GM18868 (cell line): ENCODE results near the gene RBM19.

Experiments used
- ATAC-seq: cut with Tn5 transposase; IDR thresholded peaks from one replicate; pipeline ENCODE4 v1.9.1; 2021; ENCODE audit warnings: mild to moderate bottlenecking, moderate library complexity; ENCODE audit not compliant: unreplicated experiment

RBM19 gene

DNA sequence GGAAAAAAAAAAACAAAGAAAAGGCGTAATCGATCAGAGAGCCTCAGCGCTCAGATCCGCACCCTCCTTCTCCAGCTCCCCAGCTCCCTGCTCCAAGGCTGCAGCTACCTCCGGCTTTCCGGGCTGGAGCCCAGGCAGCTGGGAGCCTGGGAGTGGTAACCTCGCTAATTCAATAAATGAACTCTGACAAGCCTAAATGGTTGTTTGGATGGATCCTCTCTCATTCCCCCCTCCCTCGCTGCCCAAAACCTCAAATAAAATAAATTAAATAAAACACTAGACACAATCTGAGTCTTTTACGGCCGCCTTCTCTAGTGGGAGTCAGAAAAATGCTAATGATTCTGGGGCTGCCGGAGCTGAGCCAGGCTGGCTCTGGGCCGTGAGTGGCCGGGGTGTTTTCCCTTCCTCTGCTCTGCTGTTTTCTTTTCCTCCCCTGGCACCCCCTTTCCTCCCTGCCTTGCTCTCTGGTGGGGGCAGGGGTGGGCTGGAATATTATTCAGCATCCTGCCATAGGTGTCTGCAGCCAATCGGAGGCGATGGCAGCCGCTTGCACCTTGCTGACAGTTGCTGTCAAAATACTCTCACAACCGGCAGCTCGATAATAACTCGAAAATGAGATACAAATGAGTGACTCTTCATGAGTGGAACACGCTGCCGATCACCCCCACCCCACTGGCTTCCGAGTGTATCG is 76.1 kb downstream of the RBM19 start:
- no peak for ATAC-seq

DNA sequence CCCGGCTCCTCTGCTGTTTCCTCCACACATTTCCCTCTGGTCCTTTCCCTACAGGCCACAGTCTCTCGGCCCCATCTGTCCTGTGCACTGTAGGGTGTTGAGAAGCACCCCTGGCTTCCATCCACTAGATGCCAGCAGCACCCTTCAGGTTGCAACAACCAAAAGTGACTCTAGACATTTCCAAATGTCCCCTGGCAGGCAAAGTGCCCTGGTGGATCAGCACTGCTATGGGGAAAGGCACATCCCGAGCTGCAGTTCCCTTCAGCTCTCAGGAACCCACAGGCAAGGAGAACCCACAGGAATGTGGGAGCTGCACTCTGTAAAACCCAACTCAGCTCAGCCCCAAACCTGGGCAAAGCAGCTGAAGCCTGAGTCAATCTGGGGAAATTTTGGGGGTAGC is 77.0 kb downstream of the RBM19 start:
- no peak for ATAC-seq

- no peak for ATAC-seq
Measured at GRCh38 chr12:113888435-113888834, 77.7 kb downstream of the RBM19 start.

DNA sequence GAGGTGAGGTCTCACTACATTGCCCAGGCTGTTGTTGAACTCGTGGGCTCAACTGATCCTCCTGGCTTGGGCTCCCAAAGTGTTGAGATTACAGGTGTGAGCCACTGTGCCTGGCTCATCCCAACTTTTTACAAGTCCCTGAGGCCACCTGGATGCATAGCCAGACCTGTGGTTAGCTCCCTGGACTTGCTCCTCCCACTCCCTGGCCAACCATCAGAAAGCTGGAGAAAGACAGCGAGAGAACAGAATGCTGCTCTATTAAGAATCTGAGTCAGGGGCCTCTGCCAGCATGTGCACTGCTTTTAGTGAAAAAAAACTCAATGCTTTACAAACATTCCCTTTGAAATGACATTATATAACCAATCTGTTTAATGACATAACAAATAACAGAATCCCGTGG is 78.2 kb downstream of the RBM19 start:
- no peak for ATAC-seq

GRCh38 chr12:113886721-113887120 is 79.4 kb downstream of the RBM19 start:
- ATAC-seq = no peak

GRCh38 chr12:113884392-113884791 is 81.7 kb downstream of the RBM19 start:
- no peak for ATAC-seq

- ATAC-seq = no peak
Measured at GRCh38 chr12:113882690-113883089, 83.4 kb downstream of the RBM19 start.

DNA sequence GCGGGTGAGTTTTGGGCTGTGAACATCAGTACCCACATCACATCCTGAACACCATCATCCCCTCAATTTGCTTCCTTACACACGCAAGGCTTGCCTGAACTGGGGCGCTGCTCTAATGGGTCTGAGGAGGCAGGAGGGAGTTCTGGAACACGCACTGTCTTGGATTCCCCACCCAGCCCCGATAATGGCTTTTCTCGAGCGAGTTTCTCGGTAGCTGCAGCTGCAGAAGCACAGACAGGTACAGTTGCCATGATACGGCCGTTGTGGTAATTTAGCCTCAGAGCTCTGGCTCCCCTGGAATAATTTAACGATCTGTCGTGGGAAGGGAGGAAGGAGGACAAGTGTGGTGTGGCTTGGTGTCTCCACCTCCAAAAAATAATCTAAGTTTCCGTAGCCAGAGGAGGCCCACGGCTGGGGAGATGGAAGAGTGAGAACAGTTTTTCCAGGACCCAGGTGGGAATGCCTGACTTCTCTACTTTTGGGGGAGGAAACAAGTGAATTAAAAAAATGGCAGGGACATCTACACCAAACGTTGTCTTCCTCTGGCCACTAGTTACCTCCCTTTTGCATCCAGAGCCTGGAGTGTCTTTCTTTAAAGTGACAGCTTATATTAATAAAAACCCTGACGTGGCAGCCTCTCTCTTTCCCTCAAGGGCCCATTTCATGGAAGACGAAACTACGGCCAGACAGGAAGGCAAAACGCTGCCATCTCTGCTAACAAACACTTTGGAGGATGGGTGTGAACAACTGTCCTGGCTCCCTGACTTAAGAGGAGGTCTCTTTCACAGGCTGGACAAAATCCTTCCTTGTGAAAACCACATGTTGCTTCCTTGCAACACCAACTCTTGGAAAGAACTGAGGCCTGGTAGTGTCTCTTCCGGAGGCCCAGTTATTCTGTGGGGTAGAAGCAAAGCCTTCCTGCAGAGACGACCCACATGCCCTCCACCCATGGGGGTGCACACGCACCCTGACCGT is 84.8 kb downstream of the RBM19 start:
- no peak for ATAC-seq

GRCh38 chr12:113880326-113880725 is 85.8 kb downstream of the RBM19 start:
- ATAC-seq = no peak

- ATAC-seq = no peak
Measured at GRCh38 chr12:113879658-113880057, 86.5 kb downstream of the RBM19 start.

- ATAC-seq = no peak
Measured at GRCh38 chr12:113877607-113878006, 88.5 kb downstream of the RBM19 start.

- no peak for ATAC-seq
Measured at GRCh38 chr12:113876160-113876559, 90.0 kb downstream of the RBM19 start.

DNA sequence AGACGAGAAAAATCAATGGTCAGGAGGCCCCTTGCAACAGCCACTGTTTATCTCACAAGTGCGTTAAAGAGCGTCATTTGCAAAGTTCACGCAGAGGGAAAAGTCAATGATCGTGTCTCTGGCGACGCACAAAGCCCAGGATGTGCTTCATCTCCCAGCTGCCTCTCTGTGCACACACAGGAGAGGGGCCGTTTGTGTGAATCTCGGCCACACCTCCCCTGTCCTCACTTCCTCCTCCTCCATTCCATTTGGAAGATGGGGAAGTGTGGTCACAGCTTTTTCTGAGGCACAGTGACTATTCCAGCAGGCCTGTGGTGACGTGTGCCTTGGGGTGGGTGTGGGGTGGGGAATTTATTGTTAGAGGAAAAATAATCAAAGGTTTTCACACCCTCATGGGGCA is 90.4 kb downstream of the RBM19 start:
- no peak for ATAC-seq

DNA sequence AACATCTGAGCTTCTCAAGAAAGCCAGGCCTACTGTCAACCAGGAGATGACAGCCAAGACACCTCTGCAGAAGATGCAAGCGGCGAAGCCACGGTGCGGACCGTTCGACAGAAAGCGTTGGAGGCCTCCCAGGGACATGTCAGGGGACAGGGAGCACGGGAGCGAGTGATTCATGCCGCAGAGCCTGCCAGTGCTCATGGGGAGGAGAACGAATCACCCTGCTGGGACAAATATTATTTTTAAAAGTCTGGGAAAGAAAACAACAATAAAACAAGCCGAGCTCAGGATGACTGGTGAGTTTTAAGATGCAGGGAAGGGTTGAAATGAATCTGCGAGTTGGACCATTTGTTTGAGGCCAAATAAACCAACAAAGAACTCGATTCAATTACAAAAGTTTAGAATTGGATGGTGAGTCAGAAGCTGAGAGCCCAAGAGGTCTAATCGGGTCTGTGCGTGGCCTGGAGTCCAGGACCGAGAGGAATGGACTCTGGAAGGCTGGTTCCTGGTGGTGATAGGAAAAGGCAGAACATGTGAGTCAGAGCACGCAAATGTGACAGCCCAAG is 91.0 kb downstream of the RBM19 start:
- no peak for ATAC-seq

DNA sequence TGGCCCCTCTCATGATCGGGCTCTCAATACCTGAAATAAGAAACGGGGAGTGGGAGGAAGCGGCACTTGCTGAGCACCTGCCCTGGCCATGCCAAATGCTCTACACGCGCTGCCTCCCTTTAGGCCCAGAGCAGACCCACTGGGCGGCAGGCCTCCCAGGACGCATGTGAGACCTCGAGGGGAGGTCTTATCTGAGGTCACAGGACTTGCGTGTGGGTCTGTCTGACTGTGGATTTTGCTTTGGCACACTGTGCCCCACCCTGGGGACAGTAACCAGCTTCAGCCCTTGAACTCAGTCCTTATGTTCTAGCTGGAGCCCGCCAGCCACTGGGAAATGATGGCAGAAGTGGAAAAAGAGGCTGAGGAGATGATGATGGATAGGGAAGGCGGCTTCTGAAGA is 91.8 kb downstream of the RBM19 start:
- ATAC-seq = no peak

DNA sequence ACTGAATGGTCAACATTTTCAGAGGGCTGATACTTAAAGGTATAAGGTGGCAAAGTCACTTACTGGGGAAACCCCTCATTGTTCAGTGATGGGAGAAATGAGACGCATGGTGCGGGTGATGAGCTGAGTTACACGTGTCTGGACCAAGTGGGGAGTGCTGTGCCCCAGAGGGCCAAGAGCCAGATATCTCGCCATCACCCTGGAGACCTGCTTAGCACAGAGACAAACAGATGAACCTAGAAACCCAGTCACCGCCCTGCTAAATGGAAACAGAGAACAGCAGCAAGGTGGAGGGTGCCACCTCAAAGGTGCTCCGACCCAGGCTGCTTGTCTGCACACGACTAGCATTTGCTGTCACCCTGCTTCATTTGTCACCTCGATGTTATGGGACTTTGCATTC is 92.4 kb downstream of the RBM19 start:
- ATAC-seq = no peak

DNA sequence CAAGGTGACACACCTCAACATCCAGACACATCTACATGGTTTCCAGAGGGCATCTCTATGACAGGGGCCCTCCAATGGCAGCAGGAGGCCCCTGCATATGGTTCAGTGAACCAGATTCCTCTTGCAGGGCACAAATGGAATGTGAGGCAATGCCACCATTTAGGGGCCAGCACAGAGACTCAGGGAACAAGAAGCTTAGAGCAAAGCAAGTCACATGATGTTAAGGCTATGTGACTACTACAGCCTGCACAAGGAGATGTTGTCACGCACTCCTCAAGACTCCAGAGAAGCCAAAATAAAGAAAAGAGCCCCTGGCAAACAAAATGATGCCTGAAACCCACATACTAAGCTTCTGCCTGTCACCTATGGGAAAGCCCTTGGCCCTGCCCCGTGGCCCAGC is 95.2 kb downstream of the RBM19 start:
- no peak for ATAC-seq

GRCh38 chr12:113870035-113870434 is 96.1 kb downstream of the RBM19 start:
- no peak for ATAC-seq

DNA sequence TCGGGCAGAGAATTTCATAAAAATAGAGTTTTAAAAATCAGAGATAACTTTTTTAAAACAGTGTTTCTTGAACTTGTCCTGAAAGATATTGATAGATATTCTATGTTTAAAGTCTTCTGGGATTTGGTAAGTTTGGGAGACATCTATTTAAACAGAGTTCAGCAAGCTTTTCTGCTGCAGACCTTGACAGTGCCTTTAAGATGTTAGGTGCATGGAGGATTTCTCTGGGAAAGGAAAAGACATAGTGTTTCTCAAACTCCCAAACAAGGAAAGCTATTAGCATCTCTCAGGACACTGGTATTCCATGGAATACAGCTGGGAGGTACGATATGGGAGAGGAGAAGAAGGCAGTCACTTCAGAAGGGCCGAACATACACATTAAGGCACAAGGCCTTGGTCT is 97.8 kb downstream of the RBM19 start:
- ATAC-seq = no peak

DNA sequence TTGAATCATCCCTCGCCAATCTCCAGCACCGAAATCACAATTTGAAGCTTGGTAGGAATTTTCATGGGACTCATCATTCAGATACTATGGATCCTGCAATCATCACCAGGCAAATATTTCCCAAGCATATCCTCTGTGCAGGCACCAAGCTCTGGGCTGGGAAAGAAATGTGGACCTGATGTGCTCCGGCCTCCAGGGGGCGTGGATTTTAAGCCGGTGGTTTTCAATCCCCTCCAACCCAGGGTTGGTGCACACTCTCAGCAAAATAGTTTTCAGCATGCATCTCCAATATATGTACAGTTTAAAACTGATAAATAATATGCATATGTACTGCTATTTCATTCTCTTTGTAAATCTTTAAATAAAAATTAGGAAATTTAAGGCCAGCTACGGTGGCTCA is 98.9 kb downstream of the RBM19 start:
- ATAC-seq = no peak

DNA sequence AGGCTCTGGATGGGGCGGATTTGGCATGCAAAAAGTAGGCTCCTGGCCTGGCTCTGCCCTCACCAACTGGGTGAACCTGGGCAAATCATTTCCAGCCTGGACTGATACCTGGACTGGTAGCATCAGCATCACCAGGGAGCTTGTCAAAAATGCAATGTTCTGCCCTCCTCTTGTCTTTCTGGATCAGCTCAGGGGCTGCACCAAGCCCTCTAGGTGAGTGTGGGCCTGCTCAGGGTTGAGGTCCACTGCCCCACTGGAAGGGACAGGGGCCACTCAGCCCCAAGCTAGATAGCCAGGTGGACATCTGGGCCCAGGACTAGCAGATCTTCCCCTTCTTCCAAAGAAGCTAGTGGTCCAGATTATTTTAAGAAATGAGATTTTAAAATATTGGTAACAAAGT is 99.6 kb downstream of the RBM19 start:
- ATAC-seq = no peak

GRCh38 chr12:113863455-113863845 is 102.7 kb downstream of the RBM19 start:
- no peak for ATAC-seq
